Measurements from ENCODE around the gene KHDRBS1.

KHDRBS1 gene, protein sequence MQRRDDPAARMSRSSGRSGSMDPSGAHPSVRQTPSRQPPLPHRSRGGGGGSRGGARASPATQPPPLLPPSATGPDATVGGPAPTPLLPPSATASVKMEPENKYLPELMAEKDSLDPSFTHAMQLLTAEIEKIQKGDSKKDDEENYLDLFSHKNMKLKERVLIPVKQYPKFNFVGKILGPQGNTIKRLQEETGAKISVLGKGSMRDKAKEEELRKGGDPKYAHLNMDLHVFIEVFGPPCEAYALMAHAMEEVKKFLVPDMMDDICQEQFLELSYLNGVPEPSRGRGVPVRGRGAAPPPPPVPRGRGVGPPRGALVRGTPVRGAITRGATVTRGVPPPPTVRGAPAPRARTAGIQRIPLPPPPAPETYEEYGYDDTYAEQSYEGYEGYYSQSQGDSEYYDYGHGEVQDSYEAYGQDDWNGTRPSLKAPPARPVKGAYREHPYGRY

DNA sequence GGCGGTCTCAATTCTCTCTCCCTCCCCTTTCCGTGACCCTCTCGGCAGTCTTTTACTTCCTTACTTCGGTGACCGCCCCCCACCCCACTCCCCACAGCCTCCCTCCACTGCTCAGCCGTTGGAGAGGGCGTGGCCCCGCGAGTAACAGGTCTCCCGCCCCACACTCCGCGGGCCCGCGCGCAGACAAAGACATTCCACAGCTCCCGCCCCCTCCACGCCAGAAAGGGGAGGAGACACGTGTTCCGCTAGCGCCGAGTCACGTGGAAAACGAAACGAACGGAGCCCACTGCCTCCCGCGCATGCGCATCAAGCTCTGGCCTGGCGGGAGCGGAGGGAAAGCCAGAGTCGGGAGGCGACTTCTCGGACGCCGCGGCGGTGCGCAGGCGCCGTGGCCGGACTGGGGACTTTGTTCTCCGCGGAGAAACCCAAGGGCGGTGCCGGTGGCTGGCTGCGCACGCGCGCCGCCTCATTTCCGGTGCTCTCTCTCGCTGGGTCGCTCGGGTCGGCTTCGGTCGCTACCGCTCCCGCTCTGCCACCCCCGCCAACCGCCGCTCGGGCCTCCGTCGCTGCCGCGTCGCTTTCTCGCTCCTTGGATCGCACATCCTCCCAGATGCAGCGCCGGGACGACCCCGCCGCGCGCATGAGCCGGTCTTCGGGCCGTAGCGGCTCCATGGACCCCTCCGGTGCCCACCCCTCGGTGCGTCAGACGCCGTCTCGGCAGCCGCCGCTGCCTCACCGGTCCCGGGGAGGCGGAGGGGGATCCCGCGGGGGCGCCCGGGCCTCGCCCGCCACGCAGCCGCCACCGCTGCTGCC is at the start of gene KHDRBS1:
KHDRBS1 (plus strand) TSS at position 483 of the 813 bp plus-strand sequence; CDS start at position 611, 128 bp downstream.
- peak; percentile 90 for DNase-seq (ENCODE audit: low read depth)
- H3K4me3 ChIP-seq (ENCODE audit: low read length), result peak within 1 kb of the TSS; percentile 84
- TF ChIP-seq, protein P1, sequence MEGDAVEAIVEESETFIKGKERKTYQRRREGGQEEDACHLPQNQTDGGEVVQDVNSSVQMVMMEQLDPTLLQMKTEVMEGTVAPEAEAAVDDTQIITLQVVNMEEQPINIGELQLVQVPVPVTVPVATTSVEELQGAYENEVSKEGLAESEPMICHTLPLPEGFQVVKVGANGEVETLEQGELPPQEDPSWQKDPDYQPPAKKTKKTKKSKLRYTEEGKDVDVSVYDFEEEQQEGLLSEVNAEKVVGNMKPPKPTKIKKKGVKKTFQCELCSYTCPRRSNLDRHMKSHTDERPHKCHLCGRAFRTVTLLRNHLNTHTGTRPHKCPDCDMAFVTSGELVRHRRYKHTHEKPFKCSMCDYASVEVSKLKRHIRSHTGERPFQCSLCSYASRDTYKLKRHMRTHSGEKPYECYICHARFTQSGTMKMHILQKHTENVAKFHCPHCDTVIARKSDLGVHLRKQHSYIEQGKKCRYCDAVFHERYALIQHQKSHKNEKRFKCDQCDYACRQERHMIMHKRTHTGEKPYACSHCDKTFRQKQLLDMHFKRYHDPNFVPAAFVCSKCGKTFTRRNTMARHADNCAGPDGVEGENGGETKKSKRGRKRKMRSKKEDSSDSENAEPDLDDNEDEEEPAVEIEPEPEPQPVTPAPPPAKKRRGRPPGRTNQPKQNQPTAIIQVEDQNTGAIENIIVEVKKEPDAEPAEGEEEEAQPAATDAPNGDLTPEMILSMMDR (conservative IDR thresholded peaks at IDR 0.05; ENCODE audit: low read depth, low read length), result no peak

DNA sequence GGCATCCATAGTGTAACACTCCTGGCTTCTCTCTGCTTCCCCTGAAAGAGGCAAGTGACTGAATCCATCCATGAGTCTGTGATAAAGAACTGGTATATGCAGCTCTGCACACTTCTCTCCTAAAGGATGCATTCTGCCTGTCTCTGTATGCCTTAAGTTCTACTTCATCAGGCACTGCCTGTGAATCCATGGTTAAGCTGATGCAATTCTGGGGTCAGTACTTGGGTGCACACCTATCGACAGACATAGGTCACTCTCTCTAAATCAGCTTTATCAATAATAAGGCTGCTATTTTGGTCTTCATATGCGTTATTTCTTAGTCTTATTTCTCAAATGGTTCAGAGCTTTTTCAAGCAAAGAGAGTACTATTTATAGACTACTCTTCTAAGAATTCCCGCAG is 42.8 kb upstream of the KHDRBS1 start:
- no peak for DNase-seq (ENCODE audit: low read depth)
- TF ChIP-seq, protein P1 (conservative IDR thresholded peaks at IDR 0.05; ENCODE audit: low read depth, low read length), result no peak

DNA sequence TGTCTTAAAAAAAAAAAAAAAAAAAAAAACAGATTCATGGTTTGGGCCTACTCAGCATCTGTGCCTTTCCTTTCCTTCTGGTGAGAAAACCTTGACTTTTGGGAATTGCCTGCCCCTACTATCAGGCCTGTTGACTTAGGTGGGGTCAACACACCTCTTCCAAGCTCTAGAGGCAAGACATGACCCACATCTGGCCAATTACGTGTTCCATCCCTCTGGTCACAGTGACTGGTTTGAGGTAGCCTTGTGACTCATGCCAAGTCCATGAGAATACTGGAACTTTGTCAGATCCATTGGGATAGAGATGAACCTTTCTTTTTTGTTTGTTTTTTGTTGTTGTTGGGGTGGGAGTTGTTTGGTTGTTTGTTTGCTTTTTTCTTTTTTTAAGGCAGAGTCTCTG is 37.3 kb upstream of the KHDRBS1 start:
- no peak for DNase-seq (ENCODE audit: low read depth)
- H3K4me3 ChIP-seq (ENCODE audit: low read length), result no peak overlapping the region
- TF ChIP-seq, protein P1 (conservative IDR thresholded peaks at IDR 0.05; ENCODE audit: low read depth, low read length), result no peak

More for the DNA sequence above, 42.8 kb upstream of the KHDRBS1 start:
- H3K4me3 ChIP-seq (ENCODE audit: low read length), result no peak overlapping the region

DNA sequence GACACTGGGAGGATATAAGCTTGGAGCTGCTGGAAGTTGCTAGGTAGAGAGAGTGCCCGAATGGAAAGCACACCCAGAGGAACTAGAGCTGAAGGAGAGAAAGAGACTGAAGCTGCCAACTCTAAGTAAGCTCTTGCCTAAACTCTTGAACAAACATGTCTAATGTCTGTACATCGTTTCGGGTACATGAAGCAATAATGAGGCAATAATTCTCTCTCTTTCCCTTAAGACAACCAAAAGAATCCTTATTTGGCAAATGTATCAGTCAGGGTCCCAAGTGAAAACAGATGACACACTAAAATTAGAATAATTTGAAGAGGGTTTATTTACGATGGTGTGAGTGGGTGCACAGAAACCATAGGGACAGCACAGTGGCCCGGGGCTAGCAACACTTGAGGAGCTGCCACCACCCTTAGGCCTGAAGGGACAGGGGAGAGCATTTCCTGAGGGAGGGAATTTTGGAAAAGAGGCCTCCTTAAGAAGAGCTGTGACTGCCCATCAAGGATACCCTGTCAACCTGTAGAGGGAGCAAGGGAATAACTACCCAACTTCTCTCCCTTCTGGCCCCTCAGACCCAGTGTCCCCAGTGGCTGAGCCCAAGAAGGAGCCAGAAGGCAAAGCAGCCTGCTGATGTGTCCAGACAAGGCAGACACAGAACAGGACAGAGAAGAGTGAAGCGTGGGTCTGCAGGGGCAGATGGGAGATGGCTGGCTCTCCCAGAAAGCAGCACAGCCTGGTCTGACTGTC is 36.1 kb upstream of the KHDRBS1 start:
- no peak for DNase-seq (ENCODE audit: low read depth)
- H3K4me3 ChIP-seq (ENCODE audit: low read length), result no peak overlapping the region
- TF ChIP-seq, protein P1 (conservative IDR thresholded peaks at IDR 0.05; ENCODE audit: low read depth, low read length), result peak; percentile 55

DNA sequence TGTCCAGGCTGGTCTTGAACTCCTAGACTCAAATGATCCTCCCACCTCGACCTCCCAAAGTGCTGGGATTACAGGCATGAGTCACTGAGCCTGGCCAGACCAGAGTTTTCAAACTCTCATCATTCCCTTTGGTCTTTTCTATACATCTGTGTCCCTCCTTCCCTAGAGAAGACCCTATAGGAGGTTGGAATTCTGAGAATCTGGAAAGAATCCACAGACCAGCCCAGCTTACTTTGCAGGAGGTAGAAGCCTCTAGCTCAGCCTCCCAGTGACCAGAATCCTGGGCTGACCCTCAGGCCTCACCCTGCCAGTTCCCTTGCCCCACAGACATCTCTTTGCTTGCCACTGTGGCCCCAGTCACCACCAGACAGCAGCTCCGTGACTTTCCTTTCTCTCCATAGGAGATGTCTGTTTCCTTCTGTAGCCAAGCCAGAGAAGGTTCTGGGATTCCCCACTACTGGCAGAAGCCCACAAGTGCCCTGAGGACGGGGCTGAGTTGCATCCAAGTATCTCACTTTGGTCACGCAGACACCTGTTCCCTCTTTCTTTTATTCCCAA is 34.7 kb upstream of the KHDRBS1 start:
- TF ChIP-seq, protein P1 (conservative IDR thresholded peaks at IDR 0.05; ENCODE audit: low read depth, low read length), result no peak
- DNase-seq (ENCODE audit: low read depth), result no peak
- H3K4me3 ChIP-seq (ENCODE audit: low read length), result no peak overlapping the region

DNA sequence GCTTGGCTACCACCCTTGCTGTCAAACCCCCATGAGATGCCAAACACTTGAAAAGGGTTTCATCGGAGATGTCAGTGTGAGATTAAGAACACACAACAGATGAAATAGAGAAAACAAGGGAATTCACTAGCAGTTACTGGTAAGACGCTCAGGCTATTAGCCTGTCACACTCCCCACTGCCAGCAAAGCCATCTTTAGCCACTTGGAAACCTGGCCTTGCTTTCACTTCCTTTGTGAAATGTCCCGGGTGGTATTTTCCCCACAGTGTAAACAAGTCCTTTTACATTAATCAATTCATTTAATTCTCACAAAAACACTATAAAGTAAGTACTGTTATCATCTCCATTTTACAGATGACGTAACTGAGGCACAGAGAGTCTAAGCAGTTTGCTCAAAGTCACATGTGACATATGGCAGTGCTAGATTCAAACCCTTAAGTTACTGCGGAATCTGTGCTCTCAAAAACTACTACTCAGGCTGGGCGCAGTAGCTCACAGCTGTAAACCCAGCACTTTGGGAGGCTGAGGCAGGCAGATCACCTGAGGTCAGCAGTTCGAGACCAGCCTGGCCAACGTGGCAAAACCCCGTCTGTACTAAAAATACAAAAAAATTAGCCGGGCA is 32.7 kb upstream of the KHDRBS1 start:
- TF ChIP-seq, protein P1 (conservative IDR thresholded peaks at IDR 0.05; ENCODE audit: low read depth, low read length), result no peak
- H3K4me3 ChIP-seq (ENCODE audit: low read length), result no peak overlapping the region
- DNase-seq (ENCODE audit: low read depth), result no peak
